HG03175 (cell line): ENCODE measurements around the gene COL10A1.

ENCODE experiments used
- ATAC-seq: cut with Tn5 transposase; IDR thresholded peaks from one replicate; pipeline ENCODE4 v1.9.1; 2021; ENCODE audit warnings: mild to moderate bottlenecking, moderate library complexity; ENCODE audit not compliant: unreplicated experiment

COL10A1 gene

GRCh38 chr6:116088946-116089345 is 37.0 kb downstream of the COL10A1 start:
- no peak for ATAC-seq

- ATAC-seq: peak; percentile 98
Observed at GRCh38 chr6:116087437-116088027, 38.4 kb downstream of the COL10A1 start.

- no peak for ATAC-seq
Observed at GRCh38 chr6:116084284-116084683, 41.6 kb downstream of the COL10A1 start.

- ATAC-seq: no peak
Observed at GRCh38 chr6:116083052-116083451, 42.9 kb downstream of the COL10A1 start.

GRCh38 chr6:116078945-116079344 is 47.0 kb downstream of the COL10A1 start:
- ATAC-seq: no peak

GRCh38 chr6:116078522-116078921 is 47.4 kb downstream of the COL10A1 start:
- ATAC-seq: no peak

- ATAC-seq: no peak
Observed at GRCh38 chr6:116074732-116075390, 51.1 kb downstream of the COL10A1 start.

GRCh38 chr6:116073765-116074440 is 52.0 kb downstream of the COL10A1 start:
- no peak for ATAC-seq

GRCh38 chr6:116072368-116072767 is 53.6 kb downstream of the COL10A1 start:
- no peak for ATAC-seq

GRCh38 chr6:116070616-116071389 is 55.1 kb downstream of the COL10A1 start:
- no peak for ATAC-seq

- no peak for ATAC-seq
Observed at GRCh38 chr6:116070101-116070500, 55.8 kb downstream of the COL10A1 start.
